HG03060 (cell line): ENCODE measurements around the gene SESN2.

Experiments
- ATAC-seq: cut with Tn5 transposase; IDR thresholded peaks from one replicate; pipeline ENCODE4 v1.9.1; 2021; ENCODE audit warnings: low read depth, moderate number of reproducible peaks; ENCODE audit not compliant: unreplicated experiment

SESN2 gene

DNA sequence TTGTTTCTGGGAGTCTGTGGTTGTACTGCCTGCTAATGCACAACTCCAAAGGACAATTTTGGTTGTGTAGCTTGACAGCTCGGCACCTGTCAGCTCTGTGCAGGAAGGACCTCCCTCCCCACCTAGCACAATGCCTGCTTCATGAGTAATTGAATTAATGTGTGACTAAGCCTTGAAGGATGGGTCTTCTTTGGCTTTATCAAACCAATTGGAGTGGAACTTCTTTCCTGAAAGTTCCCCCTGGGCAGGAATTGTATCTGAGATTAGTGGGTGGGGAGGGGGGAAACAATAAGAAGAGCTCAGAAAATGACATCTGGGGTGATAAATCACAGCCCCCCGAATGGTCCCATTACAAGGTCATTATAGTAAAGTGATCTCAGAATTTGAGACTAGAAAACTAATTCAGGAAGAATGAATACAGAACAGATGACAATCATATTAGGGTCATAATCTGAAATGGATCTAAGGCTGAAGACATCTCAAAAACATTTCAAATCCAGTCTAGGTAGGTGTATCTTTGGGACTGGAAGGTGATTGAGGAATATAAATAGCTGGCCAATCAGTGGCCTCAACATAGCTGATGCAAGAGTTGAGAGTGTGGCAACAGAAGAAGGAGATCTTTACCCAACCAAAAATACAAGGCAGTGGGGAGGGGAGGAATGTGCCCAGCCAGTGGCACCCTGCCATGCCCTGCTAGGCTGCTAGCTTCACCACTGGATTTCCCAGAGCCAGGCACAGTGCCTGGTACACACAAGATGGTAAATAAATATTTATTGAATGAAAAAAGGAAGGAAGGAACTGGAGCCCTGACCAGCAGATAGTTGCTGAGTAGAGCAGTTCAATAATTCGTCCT is 10.1 kb upstream of the SESN2 start:
- ATAC-seq: no peak

DNA sequence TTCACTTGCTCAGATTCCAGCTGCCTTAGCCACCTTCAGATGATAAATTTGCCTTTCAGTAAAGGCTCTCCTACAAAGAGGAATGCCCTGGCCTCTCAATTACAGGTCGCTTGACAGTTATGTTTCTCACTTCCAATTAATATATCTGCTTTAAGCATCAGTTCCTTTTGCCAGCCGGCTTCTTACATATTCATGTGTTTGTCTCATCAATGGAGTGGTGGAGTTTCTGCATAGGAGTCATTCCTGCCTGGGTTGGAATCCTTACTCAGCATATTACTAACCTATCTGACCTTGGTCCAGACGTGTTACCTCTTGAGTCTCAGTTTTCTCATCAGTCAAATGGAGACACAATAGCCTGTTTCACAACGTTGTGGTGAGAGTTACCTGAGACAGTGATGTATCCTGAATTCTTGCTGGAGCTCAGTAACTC is 9.4 kb upstream of the SESN2 start:
- ATAC-seq: no peak

DNA sequence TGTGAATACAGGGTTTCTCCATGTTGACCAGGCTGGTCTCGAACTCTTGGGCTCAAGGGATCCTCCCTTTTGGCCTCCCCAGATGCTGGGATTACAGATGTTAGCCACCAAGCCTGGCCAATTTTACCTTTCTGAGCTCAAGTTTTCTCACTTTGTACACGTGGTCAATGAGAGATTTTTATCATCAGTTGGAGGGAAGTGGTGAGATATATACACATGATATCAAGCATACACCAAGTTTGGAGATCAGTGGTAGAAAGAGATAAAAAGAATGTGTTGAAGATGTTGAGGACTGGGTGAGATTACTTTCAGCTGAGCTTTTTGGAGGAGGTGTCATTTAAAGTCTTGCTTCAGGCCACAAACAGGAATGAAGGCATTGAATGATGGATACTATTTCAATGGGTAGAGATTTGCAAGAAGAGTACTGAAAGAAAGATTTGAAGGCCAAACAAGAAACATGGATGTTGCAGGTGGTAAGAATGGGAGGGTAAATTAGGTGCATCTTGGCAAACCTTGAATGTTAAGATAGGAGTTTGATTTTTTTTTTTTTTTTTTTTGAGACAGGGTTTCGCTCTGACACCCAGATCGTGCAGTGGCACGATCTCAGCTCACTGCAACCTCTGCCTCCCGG is 3.0 kb upstream of the SESN2 start:
- no peak for ATAC-seq

DNA sequence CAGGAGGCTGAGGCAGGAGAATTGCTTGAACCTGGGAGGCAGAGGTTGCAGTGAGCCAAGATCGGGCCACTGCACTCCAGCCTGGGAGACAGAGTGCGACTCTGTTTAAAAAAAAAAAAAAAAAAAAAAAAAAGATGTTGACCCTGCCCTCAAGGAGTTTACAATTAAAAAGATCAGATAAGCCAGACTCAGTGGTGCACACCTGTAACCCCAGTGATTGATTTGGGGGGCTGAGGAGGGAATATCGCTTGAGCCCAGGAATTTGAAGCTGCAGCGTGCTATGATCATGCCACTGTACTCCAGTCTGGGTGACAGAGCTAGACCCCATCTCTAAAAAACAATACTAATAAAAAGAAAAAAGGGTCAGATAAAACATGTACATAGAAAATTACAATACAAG is 1.6 kb upstream of the SESN2 start:
- ATAC-seq: no peak

DNA sequence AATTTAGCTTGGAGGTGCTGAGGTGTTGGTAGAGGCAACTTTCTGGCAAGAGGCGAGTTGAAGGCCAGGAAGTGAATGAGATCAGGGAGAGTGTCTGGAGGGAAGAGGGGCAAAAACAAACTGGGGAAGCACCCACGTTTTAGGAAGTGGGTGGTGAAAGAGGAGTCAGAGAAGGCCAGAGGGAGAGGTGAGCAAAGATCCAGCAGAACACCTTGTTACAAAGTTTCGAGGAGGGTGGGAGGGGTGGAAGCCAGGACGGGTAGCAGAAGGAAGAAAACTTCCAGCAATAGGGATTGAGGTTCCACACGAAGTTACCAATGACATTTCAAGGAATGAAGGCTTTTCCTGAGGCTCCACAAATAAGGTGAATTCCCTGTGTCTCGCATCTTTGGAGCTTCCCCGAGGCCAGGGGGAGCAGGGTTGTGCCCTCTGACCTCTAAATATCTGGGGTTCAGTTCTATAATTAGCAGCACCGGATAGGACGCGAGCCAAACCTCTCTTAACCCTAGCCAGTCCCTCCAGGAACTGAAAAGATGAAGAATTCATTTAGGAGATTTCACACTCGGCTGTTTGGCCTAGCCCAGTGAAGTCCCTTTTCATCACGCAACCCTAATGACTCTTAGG is 578 bp upstream of the SESN2 start:
- no peak for ATAC-seq

DNA sequence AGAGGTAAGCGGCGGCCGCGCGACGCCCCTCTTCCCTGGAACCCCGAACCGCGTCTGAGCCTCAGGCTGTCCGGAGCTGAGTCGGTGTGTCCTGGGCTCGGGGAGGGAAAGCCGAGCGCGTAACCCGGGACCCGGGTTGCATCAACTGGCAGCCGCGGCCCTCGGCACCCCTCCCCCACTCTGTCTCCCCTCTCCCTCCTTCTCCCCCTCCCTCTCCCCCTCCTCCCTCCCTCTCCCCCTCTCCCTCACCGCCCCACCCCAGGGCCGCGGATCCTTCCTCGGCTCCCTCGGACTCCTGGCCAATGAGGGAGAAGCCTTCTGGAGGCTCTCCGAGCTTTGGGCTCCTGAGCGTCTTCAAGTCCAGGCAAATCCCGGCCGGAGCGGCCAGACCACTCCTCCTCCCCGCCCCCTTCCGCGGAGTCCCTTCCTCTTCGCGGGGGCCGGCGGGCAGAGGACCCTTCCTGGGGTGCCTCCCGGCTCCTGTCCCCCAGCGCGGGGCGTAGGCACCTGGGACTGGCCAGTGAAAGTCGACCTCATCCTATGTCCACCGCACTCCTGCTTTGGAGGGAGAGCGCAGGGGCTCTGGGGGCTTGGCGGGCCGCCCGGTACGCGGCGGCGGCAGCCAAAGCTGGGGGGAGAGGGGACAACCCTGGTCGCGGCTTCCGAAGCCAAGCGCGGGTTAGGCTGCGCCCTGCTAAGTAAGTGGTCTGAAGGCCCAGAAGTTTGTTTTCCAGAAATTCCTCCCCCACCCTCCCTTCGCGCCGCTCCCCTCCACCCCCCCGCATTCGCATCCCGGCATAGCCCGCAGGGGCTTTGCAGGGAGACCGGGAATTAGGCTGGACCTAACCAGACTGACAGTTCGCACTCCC is 850 bp downstream of the SESN2 start:
- no peak for ATAC-seq

DNA sequence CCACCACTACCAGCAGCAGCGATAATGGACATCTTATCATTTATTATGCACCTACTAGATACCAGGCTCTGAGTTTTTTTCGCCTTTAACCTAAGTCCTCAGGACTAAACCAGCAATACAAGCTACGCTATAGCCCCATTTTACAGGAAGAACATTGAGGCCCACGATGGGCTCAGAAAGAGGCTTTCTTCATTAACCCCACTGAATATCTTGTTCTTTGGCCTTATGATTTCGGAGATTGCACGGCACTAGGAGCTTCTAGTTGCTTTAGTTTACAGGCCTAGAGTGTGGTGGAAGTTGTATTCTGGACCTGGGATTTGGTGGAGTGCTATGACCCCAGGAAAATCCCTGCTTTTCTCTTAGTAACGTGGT is 1.5 kb downstream of the SESN2 start:
- no peak for ATAC-seq

DNA sequence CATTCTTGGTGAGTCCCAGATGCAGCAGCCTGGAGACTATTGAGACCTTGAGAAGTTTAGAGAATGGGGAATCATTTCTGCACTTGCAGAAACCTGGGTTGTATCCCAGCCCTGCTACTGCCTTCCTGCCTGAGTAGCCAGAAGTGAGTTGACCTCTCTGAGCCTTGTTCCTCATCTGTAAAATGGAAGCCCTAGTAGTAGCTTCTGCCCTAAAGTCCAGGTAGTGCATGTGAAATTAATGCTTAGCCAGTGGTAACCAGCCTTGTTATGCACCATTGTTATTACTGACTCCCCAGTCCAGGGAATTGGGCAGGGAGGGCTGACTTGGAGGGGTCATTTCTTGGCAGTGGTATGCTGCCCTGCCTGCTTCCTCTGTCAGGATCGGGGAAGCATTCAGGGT is 5.6 kb downstream of the SESN2 start:
- ATAC-seq: no peak

DNA sequence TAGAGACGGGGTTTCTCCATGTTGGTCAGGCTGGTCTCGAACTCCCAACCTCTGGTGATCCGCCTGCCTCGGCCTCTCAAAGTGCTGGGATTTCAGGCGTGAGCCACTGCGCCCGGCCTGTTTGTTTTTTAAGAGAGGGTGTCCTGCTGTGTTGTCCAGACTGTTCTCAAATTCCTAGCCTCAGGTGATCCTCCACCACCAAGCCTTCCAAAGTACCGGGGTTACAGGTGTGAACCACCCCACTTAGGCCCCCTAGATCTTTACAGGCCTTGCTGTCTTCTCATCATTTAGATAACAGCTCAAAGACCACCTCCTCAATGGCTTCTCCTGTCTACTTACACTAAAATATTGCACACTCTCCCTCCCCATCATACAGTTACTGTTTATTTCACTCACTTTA is 6.3 kb downstream of the SESN2 start:
- no peak for ATAC-seq

DNA sequence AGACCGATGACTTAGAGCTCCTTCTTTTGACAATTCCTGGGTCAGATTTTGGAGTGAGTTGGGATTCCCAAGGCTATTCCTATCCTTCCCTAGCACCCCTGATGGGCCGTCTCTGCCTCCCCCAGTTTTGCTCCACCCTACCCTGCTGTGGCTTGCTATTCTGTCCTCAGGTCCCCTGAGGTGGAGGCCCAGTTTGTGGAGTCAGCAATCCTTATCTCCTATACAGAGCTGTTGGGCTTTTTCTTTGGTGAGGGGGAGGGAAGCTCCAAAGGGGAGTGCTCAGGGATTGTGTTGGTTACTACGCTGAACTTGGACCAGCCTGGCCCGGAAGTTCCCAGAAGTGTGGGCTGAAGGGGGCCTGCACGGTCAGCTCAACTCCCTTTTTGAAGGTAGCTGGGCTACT is 7.6 kb downstream of the SESN2 start:
- no peak for ATAC-seq

DNA sequence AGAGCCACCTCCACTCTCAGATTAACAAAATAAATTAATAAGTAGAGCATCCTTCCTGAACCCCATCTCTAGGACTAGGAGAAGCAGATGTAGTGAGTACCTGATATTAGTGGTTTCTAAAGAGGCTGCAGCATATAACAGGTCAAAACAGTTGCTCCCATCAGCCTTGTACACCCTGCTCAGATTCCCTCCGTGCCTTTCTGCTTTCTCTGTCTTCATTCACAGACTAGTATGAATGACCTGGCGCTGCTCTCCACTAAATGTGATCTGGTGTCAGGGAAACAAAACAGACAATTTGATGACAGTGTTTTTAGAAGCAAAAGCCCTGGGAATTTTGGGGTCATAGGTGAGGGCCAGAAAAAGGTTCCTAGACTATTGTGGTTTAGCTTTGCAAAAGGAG is 8.3 kb downstream of the SESN2 start:
- no peak for ATAC-seq

DNA sequence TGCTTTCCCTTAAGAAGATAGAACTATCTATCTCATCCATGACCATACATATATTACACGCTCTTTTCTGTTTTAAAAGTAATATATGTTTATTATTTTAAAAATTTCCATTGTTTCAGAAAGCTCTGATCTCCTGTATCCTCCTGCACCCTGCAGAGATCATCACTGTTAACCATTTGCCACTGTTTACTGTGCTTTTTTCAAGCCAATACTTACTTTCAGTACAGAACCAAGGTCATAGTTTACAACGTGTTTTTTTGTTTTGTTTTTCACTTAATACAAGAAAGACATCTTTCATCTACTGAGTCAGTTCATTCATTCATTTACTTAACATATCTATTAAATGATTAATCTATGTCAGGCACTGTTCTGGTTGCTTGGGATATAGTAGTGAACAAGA is 10.2 kb downstream of the SESN2 start:
- ATAC-seq: no peak

DNA sequence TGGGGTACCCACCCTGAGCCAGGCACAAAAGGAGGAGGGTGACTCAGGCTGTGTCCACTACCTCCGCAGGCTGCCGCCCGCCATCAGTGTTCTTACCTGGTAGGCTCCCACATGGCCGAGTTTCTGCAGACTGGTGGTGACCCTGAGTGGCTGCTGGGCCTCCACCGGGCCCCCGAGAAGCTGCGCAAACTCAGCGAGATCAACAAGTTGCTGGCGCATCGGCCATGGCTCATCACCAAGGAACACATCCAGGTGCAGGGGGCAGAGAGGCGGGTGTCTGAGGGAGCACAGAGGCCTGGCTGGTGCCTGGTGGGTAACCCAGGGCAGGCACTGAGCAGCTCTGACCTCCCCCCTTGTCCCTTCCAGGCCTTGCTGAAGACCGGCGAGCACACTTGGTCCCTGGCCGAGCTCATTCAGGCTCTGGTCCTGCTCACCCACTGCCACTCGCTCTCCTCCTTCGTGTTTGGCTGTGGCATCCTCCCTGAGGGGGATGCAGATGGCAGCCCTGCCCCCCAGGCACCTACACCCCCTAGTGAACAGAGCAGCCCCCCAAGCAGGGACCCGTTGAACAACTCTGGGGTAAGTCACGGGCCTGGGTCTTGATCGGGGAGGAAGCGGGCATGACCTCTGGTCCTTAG is 13.0 kb downstream of the SESN2 start:
- ATAC-seq: no peak

DNA sequence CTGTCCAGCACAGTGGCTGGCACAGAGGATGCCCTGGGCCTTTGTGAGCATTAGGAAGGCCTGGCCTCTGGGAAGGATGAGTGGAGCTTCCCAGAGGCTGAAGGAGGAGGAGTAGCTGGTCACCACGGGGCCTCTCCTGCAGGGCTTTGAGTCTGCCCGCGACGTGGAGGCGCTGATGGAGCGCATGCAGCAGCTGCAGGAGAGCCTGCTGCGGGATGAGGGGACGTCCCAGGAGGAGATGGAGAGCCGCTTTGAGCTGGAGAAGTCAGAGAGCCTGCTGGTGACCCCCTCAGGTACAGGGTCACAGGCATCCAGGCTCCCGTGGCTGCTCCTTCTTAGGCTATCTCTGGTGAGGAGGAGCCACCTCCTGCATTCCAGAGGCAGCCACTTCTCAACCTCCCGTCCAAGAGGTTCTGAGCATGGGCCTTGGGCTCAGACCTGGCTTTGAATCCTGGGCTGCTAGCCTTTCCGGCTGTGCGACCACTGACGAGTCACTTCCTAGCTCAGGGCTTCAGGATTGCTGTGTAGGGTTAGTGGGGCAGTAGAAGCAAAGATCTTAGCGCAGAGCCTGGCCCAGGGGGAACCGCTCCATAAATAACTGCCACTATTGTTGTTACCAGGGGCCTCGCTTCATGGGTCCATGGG is 14.0 kb downstream of the SESN2 start:
- ATAC-seq: no peak

DNA sequence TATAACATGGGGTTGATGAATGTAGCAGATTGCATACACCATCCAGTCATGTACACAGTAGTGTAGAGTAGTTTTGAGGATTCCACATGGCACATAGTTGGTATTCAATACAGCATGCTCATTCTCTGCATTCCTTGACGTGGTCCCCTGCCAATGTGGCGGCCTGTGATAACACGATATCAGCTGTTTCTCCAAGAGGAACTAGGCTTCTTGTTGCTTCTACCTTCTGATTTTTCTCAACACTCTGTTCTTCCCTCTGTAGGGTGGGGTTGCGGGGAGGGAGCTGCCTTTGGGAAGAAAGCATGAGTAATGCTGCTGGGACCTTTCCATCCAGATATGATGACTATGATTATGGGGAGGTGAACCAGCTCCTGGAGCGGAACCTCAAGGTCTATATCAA is 19.4 kb downstream of the SESN2 start:
- ATAC-seq: no peak

DNA sequence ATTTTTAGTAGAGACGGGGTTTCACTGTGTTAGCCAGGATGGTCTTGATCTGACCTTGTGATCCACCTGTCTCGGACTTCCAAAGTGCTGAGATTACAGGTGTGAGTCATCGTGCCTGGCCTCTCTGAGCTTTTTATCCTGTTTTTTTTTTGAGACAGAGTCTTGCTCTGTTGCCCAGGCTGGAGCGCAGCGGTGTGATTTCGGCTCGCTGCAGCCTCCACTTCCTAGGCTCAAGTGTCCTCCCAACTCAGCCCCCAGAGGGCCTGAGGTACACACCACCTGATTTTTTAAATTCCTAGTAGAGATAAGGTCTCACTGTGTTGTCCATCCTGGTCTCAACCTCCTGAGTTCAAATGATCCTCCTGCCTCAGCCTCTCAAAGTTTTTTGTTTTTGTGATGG is 20.4 kb downstream of the SESN2 start:
- no peak for ATAC-seq

DNA sequence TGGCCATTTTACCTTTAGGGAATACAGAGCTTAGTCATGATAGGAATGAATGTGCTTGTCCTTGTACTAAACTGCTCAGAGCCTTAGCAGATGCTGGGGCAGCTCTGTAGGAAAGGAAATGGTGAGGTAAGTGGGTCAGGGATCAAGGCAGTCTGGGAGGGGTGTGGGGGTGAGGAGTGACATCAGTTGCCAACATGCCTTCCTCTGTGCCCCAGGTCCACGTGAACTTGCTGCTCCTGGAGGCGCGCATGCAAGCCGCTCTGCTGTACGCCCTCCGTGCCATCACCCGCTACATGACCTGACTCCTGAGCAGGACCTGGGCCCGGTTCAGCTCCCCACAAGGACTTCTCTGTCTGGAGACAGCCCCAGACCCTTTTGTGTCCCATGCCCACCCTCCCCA is 21.2 kb downstream of the SESN2 start:
- ATAC-seq: no peak

DNA sequence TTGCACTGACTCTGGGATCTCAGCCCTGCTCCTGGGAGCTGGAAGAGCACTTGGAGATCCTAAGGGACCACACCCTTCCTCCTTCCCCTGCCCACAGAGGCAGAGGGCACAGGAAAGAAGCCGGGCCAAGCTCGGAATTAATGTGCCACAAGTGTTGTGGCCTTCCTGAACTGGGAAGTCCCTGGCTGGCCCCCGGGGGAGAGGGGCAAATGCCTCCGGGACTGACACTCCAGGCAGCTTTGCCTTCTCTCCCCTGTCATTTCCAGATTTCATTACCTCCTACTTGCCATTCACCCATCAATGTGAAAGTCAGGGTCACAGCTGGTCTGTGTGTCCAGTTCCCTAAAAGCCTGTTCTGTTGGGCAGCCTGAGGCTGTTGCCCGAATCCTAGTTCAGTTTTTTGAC is 21.7 kb downstream of the SESN2 start:
- ATAC-seq: no peak

DNA sequence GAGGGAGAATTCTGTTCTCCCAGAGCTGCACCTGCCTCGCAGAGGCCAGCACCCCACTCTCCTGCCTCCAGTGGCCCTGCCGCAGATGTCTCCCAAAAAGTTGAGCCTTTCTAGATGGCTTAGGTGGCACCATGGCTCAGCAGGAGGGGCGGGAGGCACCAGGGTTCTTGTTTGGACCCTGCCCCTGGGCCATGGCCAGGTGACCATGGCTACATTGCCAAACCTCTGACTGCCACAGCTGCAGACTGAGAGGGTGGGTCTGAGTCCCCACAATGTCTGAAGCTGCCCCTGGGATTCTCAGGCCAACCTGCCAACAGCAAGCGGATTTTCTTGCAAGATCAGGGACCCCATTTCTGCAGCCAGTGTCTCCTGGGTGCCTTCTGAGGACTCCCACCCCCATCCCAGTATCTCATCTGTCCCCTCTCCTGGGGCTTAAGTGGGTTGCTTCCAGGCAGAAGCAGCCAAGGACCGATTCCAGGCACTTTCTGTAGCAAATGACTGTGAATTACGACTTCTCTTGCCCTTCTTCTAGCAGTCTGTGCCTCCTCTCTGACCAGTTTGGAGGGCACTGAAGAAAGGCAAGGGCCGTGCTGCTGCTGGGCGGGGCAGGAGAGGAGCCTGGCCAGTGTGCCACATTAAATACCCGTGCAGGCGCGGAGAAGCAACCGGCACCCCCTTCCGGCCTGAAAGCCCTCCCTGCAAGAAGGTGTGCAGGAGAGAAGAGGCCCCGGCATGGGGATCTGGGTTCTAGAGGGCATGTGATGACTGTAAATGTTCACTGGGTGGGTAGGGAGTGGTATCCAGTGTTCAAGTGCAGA is 22.5 kb downstream of the SESN2 start:
- no peak for ATAC-seq
